ENCODE results near the gene CPEB3. TPM values are rescaled to one million over a fixed set of nuclear protein-coding genes. Genes with fewer than 3 reads are reported as not detected.
A peak's percentile ranks its signal among the peaks of the same experiment; 100 is the strongest.

The CPEB3 gene
- total and polyA plus RNA-seq, 5 donors from 2014 or later: 0.47 to 4.4 (median 0.98) TPM

- no peaks in the 10 kb centered on the region for H3K9me3 Mint-ChIP-seq
- DNase-seq: no peak
- H3K27ac Mint-ChIP-seq: no peak overlapping the region
- no peaks in the 10 kb centered on the region for H3K27me3 ChIP-seq (ENCODE audit: control insufficient read depth, insufficient read depth, low read length)
- H3K4me3 Mint-ChIP-seq: no peak overlapping the region
- no peaks in the 10 kb centered on the region for H3K9me3 ChIP-seq (ENCODE audit: control insufficient read depth in 2 of 2, low read length in 2 of 2)
- no peaks in the 10 kb centered on the region for H3K4me1 ChIP-seq (ENCODE audit: control insufficient read depth, insufficient read depth, low read length, poor library complexity, severe bottlenecking)
- no peaks in the 10 kb centered on the region for H3K4me1 Mint-ChIP-seq
- H3K4me3 ChIP-seq (ENCODE audit: low read depth, low read length): no peak overlapping the region
- peaks cover 7% of the 10 kb centered on the region for H3K36me3 ChIP-seq (ENCODE audit: control insufficient read depth, insufficient read depth, low read length)
- ATAC-seq (ENCODE audit: low read depth in 2 of 2): no peak
- no peaks in the 10 kb centered on the region for H3K27me3 Mint-ChIP-seq
- H3K36me3 Mint-ChIP-seq: peaks cover 27% of the 10 kb centered on the region
- H3K27ac ChIP-seq (ENCODE audit: insufficient read depth, low read length, poor library complexity, severe bottlenecking): no peak overlapping the region
Observed at GRCh38 chr10:92081641-92082040, 209.2 kb downstream of the CPEB3 start.

GRCh38 chr10:92080244-92080643 is 210.6 kb downstream of the CPEB3 start:
- Histone ChIP-seq H3K9me3 (ENCODE audit: control insufficient read depth in 2 of 2, low read length in 2 of 2) (no peaks in the 10 kb centered on the region), H3K4me3 (ENCODE audit: low read depth, low read length) (no peak overlapping the region), H3K36me3 (ENCODE audit: control insufficient read depth, insufficient read depth, low read length) (peaks cover 7% of the 10 kb centered on the region), H3K4me1 (ENCODE audit: control insufficient read depth, insufficient read depth, low read length, poor library complexity, severe bottlenecking) (no peaks in the 10 kb centered on the region), H3K27ac (ENCODE audit: insufficient read depth, low read length, poor library complexity, severe bottlenecking) (no peak overlapping the region), H3K27me3 (ENCODE audit: control insufficient read depth, insufficient read depth, low read length) (no peaks in the 10 kb centered on the region)
- DNase-seq (no peak), ATAC-seq (ENCODE audit: low read depth in 2 of 2) (no peak)
- Mint-ChIP-seq H3K27ac (peak overlapping the region in 1 of 3 donors; percentile 6), H3K4me1 (no peaks in the 10 kb centered on the region), H3K36me3 (peaks cover 27% of the 10 kb centered on the region), H3K9me3 (no peaks in the 10 kb centered on the region), H3K4me3 (no peak overlapping the region), H3K27me3 (no peaks in the 10 kb centered on the region)

- Histone ChIP-seq H3K4me1 (ENCODE audit: control insufficient read depth, insufficient read depth, low read length, poor library complexity, severe bottlenecking) (no peaks in the 10 kb centered on the region), H3K27ac (ENCODE audit: insufficient read depth, low read length, poor library complexity, severe bottlenecking) (no peak overlapping the region), H3K27me3 (ENCODE audit: control insufficient read depth, insufficient read depth, low read length) (no peaks in the 10 kb centered on the region), H3K4me3 (ENCODE audit: low read depth, low read length) (no peak overlapping the region), H3K9me3 (ENCODE audit: control insufficient read depth in 2 of 2, low read length in 2 of 2) (no peaks in the 10 kb centered on the region), H3K36me3 (ENCODE audit: control insufficient read depth, insufficient read depth, low read length) (peaks cover 7% of the 10 kb centered on the region)
- Mint-ChIP-seq H3K9me3 (no peaks in the 10 kb centered on the region), H3K36me3 (peaks cover 32% of the 10 kb centered on the region), H3K4me1 (no peaks in the 10 kb centered on the region), H3K27me3 (no peaks in the 10 kb centered on the region), H3K27ac (no peak overlapping the region), H3K4me3 (no peak overlapping the region)
- no peak for ATAC-seq (ENCODE audit: low read depth in 2 of 2)
- DNase-seq: no peak
Observed at GRCh38 chr10:92079003-92079402, 211.9 kb downstream of the CPEB3 start.

GRCh38 chr10:92076722-92077121 is 214.2 kb downstream of the CPEB3 start:
- Mint-ChIP-seq H3K4me1 (peaks cover 0 to 3% (median 0%) of the 10 kb centered on the region in 4 donors), H3K9me3 (no peaks in the 10 kb centered on the region), H3K4me3 (no peak overlapping the region), H3K36me3 (peaks cover 32% of the 10 kb centered on the region), H3K27me3 (no peaks in the 10 kb centered on the region), H3K27ac (no peak overlapping the region)
- Histone ChIP-seq H3K4me3 (ENCODE audit: low read depth, low read length) (no peak overlapping the region), H3K27ac (ENCODE audit: insufficient read depth, low read length, poor library complexity, severe bottlenecking) (no peak overlapping the region), H3K4me1 (ENCODE audit: control insufficient read depth, insufficient read depth, low read length, poor library complexity, severe bottlenecking) (no peaks in the 10 kb centered on the region), H3K27me3 (ENCODE audit: control insufficient read depth, insufficient read depth, low read length) (no peaks in the 10 kb centered on the region), H3K9me3 (ENCODE audit: control insufficient read depth in 2 of 2, low read length in 2 of 2) (no peaks in the 10 kb centered on the region), H3K36me3 (ENCODE audit: control insufficient read depth, insufficient read depth, low read length) (peaks cover 7% of the 10 kb centered on the region)
- no peak for DNase-seq
- ATAC-seq (ENCODE audit: low read depth in 2 of 2): no peak

GRCh38 chr10:92075829-92076228 is 215.0 kb downstream of the CPEB3 start:
- Histone ChIP-seq H3K4me1 (ENCODE audit: control insufficient read depth, insufficient read depth, low read length, poor library complexity, severe bottlenecking) (no peaks in the 10 kb centered on the region), H3K9me3 (ENCODE audit: control insufficient read depth in 2 of 2, low read length in 2 of 2) (no peaks in the 10 kb centered on the region), H3K27ac (ENCODE audit: insufficient read depth, low read length, poor library complexity, severe bottlenecking) (no peak overlapping the region), H3K36me3 (ENCODE audit: control insufficient read depth, insufficient read depth, low read length) (peaks cover 4% of the 10 kb centered on the region), H3K4me3 (ENCODE audit: low read depth, low read length) (no peak overlapping the region), H3K27me3 (ENCODE audit: control insufficient read depth, insufficient read depth, low read length) (no peaks in the 10 kb centered on the region)
- Mint-ChIP-seq H3K27ac (no peak overlapping the region), H3K27me3 (no peaks in the 10 kb centered on the region), H3K4me3 (no peak overlapping the region), H3K4me1 (peaks cover 0 to 3% (median 0%) of the 10 kb centered on the region in 4 donors), H3K9me3 (no peaks in the 10 kb centered on the region), H3K36me3 (peaks cover 27% of the 10 kb centered on the region)
- DNase-seq: no peak
- no peak for ATAC-seq (ENCODE audit: low read depth in 2 of 2)

GRCh38 chr10:92074126-92074887 is 216.6 kb downstream of the CPEB3 start:
- H3K27me3 Mint-ChIP-seq: no peaks in the 10 kb centered on the region
- DNase-seq (no peak), ATAC-seq (ENCODE audit: low read depth in 2 of 2) (no peak)
- Histone ChIP-seq H3K36me3 (ENCODE audit: control insufficient read depth, insufficient read depth, low read length) (peaks cover 2% of the 10 kb centered on the region), H3K4me1 (ENCODE audit: control insufficient read depth, insufficient read depth, low read length, poor library complexity, severe bottlenecking) (no peaks in the 10 kb centered on the region), H3K27me3 (ENCODE audit: control insufficient read depth, insufficient read depth, low read length) (no peaks in the 10 kb centered on the region), H3K9me3 (ENCODE audit: control insufficient read depth in 2 of 2, low read length in 2 of 2) (no peaks in the 10 kb centered on the region), H3K4me3 (ENCODE audit: low read depth, low read length) (no peak overlapping the region), H3K27ac (ENCODE audit: insufficient read depth, low read length, poor library complexity, severe bottlenecking) (no peak overlapping the region)
- peaks cover 0 to 3% (median 0%) of the 10 kb centered on the region in 4 donors for H3K4me1 Mint-ChIP-seq
- no peaks in the 10 kb centered on the region for H3K9me3 Mint-ChIP-seq
- no peak overlapping the region for H3K4me3 Mint-ChIP-seq
- H3K27ac Mint-ChIP-seq: no peak overlapping the region
- H3K36me3 Mint-ChIP-seq: peaks cover 22% of the 10 kb centered on the region

GRCh38 chr10:92068900-92069299 is 222.0 kb downstream of the CPEB3 start:
- Histone ChIP-seq H3K4me1 (ENCODE audit: control insufficient read depth, insufficient read depth, low read length, poor library complexity, severe bottlenecking) (no peaks in the 10 kb centered on the region), H3K27ac (ENCODE audit: insufficient read depth, low read length, poor library complexity, severe bottlenecking) (no peak overlapping the region), H3K9me3 (ENCODE audit: control insufficient read depth in 2 of 2, low read length in 2 of 2) (no peaks in the 10 kb centered on the region), H3K36me3 (ENCODE audit: control insufficient read depth, insufficient read depth, low read length) (no peaks in the 10 kb centered on the region), H3K4me3 (ENCODE audit: low read depth, low read length) (no peak overlapping the region), H3K27me3 (ENCODE audit: control insufficient read depth, insufficient read depth, low read length) (no peaks in the 10 kb centered on the region)
- Mint-ChIP-seq H3K36me3 (no peaks in the 10 kb centered on the region), H3K27me3 (no peaks in the 10 kb centered on the region), H3K27ac (no peak overlapping the region), H3K4me1 (peaks cover 0 to 3% (median 0%) of the 10 kb centered on the region in 4 donors), H3K4me3 (no peak overlapping the region), H3K9me3 (no peaks in the 10 kb centered on the region)
- DNase-seq (no peak), ATAC-seq (ENCODE audit: low read depth in 2 of 2) (no peak)

- no peak overlapping the region for H3K4me3 ChIP-seq (ENCODE audit: low read depth, low read length)
- H3K27ac Mint-ChIP-seq: no peak overlapping the region
- no peaks in the 10 kb centered on the region for H3K36me3 ChIP-seq (ENCODE audit: control insufficient read depth, insufficient read depth, low read length)
- H3K4me1 ChIP-seq (ENCODE audit: control insufficient read depth, insufficient read depth, low read length, poor library complexity, severe bottlenecking): no peaks in the 10 kb centered on the region
- no peaks in the 10 kb centered on the region for H3K9me3 Mint-ChIP-seq
- no peak for DNase-seq
- H3K27me3 ChIP-seq (ENCODE audit: control insufficient read depth, insufficient read depth, low read length): no peaks in the 10 kb centered on the region
- no peaks in the 10 kb centered on the region for H3K27me3 Mint-ChIP-seq
- H3K9me3 ChIP-seq (ENCODE audit: control insufficient read depth in 2 of 2, low read length in 2 of 2): no peaks in the 10 kb centered on the region
- H3K27ac ChIP-seq (ENCODE audit: insufficient read depth, low read length, poor library complexity, severe bottlenecking): no peak overlapping the region
- H3K4me1 Mint-ChIP-seq: no peaks in the 10 kb centered on the region
- no peak for ATAC-seq (ENCODE audit: low read depth in 2 of 2)
- no peak overlapping the region for H3K4me3 Mint-ChIP-seq
- peaks cover 3% of the 10 kb centered on the region for H3K36me3 Mint-ChIP-seq
Observed at GRCh38 chr10:92066386-92066785, 224.5 kb downstream of the CPEB3 start.
